IMR-90 (cell line): Measurements from ENCODE around the gene SYCE3. TPM values are rescaled to one million over a fixed set of nuclear protein-coding genes. Genes with fewer than 3 reads are reported as not detected.

ENCODE experiments used
- ATAC-seq: fragments of 200-7000 bp; cut with Tn5 transposase; 2 replicates; pipeline ENCODE4 v1.9.1; 2020; ENCODE audit warnings: low read depth, mild to moderate bottlenecking, moderate library complexity
- BruUV-seq: library from RNA; stranded (reverse); fragments of 400-500 nt; replicated peaks from 2 replicates; lab custom pipeline; 2021; lab: Mats Ljungman, UMichigan
- CTCF ChIA-PET: fragments of 300-600 bp; formaldehyde crosslinking; extraction: SDS; loops from one replicate; lab custom pipeline; 2021; ENCODE audit warnings: antibody characterized with exemption; lab: Yijun Ruan, JAX
- POLR2A ChIA-PET: fragments of 300-600 bp; sonication (Branson Sonifier 250); formaldehyde crosslinking; loops from one replicate; lab custom pipeline; 2022; ENCODE audit warnings: antibody characterized with exemption; ENCODE audit not compliant: unreplicated experiment; lab: Charles Lee
- DNase-seq: peaks from one replicate; pipeline ENCODE4 v3.0.0; 2013
- H2AFZ ChIP-seq: replicated peaks from 2 replicates; pipeline ENCODE3; 2013; ENCODE audit warnings: low read length, mild to moderate bottlenecking; ENCODE audit not compliant: poor library complexity
- H2AK5ac ChIP-seq: 2 replicates; pipeline ENCODE4 v1.6.1; 2013; ENCODE audit warnings: low read depth, low read length, inconsistent platforms
- H2AK9ac ChIP-seq: replicated peaks from 2 replicates; pipeline ENCODE3; 2013; ENCODE audit warnings: mild to moderate bottlenecking, low read depth, low read length, moderate library complexity; ENCODE audit not compliant: poor library complexity
- H2BK120ac ChIP-seq: 2 replicates; pipeline ENCODE4 v1.6.1; 2013; ENCODE audit warnings: low read depth, low read length, inconsistent platforms
- H2BK15ac ChIP-seq: 3 replicates; pipeline ENCODE4 v1.6.1; 2013; ENCODE audit warnings: low read depth, low read length, inconsistent platforms
- H2BK20ac ChIP-seq: 2 replicates; pipeline ENCODE4 v1.6.1; 2013; ENCODE audit warnings: low read depth, mild to moderate bottlenecking, inconsistent platforms, low read length, moderate library complexity
- H2BK5ac ChIP-seq: 2 replicates; pipeline ENCODE4 v1.6.1; 2013; ENCODE audit warnings: mild to moderate bottlenecking, low read depth, low read length, inconsistent platforms; ENCODE audit not compliant: poor library complexity, severe bottlenecking
- H3K14ac ChIP-seq: replicated peaks from 2 replicates; pipeline ENCODE4 v1.6.1; 2013; ENCODE audit warnings: low read depth, low read length, inconsistent platforms
- H3K18ac ChIP-seq: 2 replicates; pipeline ENCODE4 v1.6.1; 2013; ENCODE audit warnings: low read depth, low read length, control low read depth
- H3K23ac ChIP-seq: 2 replicates; pipeline ENCODE4 v1.6.1; 2013; ENCODE audit warnings: low read depth, low read length, inconsistent platforms
- H3K27ac ChIP-seq: 2 replicates; pipeline ENCODE4 v1.5.1; 2013; ENCODE audit warnings: mild to moderate bottlenecking, control low read depth, low read length; ENCODE audit not compliant: insufficient read depth
- H3K27me3 ChIP-seq: 2 replicates; pipeline ENCODE4 v1.6.1; 2013; ENCODE audit warnings: low read length; ENCODE audit not compliant: control insufficient read depth, insufficient read depth
- H3K36me3 ChIP-seq: 2 replicates; pipeline ENCODE4 v1.6.1; 2013; ENCODE audit warnings: low read length, mixed read lengths; ENCODE audit not compliant: control insufficient read depth, insufficient read depth
- H3K4ac ChIP-seq: 2 replicates; pipeline ENCODE4 v1.6.1; 2013; ENCODE audit warnings: low read depth, low read length, inconsistent platforms
- H3K4me1 ChIP-seq: 2 replicates; pipeline ENCODE4 v1.6.1; 2013; ENCODE audit warnings: low read length, mixed read lengths; ENCODE audit not compliant: control insufficient read depth, insufficient read depth
- H3K4me2 ChIP-seq: 2 replicates; pipeline ENCODE4 v1.6.1; 2013; ENCODE audit warnings: low read depth, mild to moderate bottlenecking, control low read depth, low read length, moderate library complexity
- H3K4me3 ChIP-seq: 2 replicates; pipeline ENCODE4 v1.5.1; 2013; ENCODE audit warnings: low read depth, mild to moderate bottlenecking, control low read depth, low read length, moderate library complexity; ENCODE audit not compliant: insufficient read depth
- H3K56ac ChIP-seq: 2 replicates; pipeline ENCODE4 v1.6.1; 2013; ENCODE audit warnings: low read length, inconsistent platforms; ENCODE audit not compliant: insufficient read depth; ENCODE audit errors: extremely low read depth
- H3K79me1 ChIP-seq, 2 experiments: 2 replicates each; pipeline ENCODE4 v1.6.1; 2013; ENCODE audit warnings: low read length in 2 of 2, inconsistent platforms in 1 of 2, low read depth in 1 of 2
- H3K9ac ChIP-seq: 2 replicates; pipeline ENCODE4 v1.6.1; 2013; ENCODE audit warnings: low read depth, low read length, control low read depth
- H3K9me1 ChIP-seq: 2 replicates; pipeline ENCODE4 v1.6.1; 2013; ENCODE audit warnings: low read length, inconsistent platforms; ENCODE audit not compliant: insufficient read depth
- H3K9me3 ChIP-seq: 2 replicates; pipeline ENCODE4 v1.6.1; 2013; ENCODE audit warnings: low read length; ENCODE audit not compliant: control insufficient read depth, insufficient read depth
- H4K20me1 ChIP-seq: 2 replicates; pipeline ENCODE4 v1.6.1; 2013; ENCODE audit warnings: low read length, inconsistent platforms; ENCODE audit not compliant: insufficient read depth
- H4K5ac ChIP-seq: 2 replicates; pipeline ENCODE4 v1.6.1; 2013; ENCODE audit warnings: mild to moderate bottlenecking, low read depth, low read length, control low read depth
- H4K8ac ChIP-seq, 2 experiments: 2 replicates each; pipeline ENCODE4 v1.6.1; 2013; ENCODE audit warnings: low read depth in 2 of 2, low read length in 2 of 2, control low read depth in 1 of 2, inconsistent platforms in 1 of 2
- H4K91ac ChIP-seq: 2 replicates; pipeline ENCODE4 v1.6.1; 2013; ENCODE audit warnings: low read depth, low read length, inconsistent platforms; ENCODE audit not compliant: insufficient read depth
- BHLHE40 ChIP-seq: fragments of 150-350 bp; IDR thresholded peaks from 2 replicates; pipeline ENCODE4 v1.6.1; 2016; ENCODE audit warnings: mild to moderate bottlenecking, low read depth, low read length
- CEBPB ChIP-seq: IDR thresholded peaks from 2 replicates; pipeline ENCODE4 v1.6.1; 2012; ENCODE audit warnings: low read depth, low read length, improper control_type of control experiment
- CHD1 ChIP-seq: IDR thresholded peaks from 2 replicates; pipeline ENCODE4 v1.6.1; 2012; ENCODE audit warnings: low read depth, low read length, improper control_type of control experiment
- MAFK ChIP-seq: IDR thresholded peaks from 2 replicates; pipeline ENCODE4 v1.6.1; 2012; ENCODE audit warnings: low read depth, low read length, improper control_type of control experiment
- MAZ ChIP-seq: IDR thresholded peaks from 2 replicates; pipeline ENCODE4 v1.6.1; 2012; ENCODE audit warnings: low read depth, mild to moderate bottlenecking, low read length, improper control_type of control experiment, moderate library complexity, borderline replicate concordance
- MXI1 ChIP-seq: IDR thresholded peaks from 2 replicates; pipeline ENCODE4 v1.6.1; 2012; ENCODE audit warnings: low read depth, mild to moderate bottlenecking, low read length, moderate library complexity, borderline replicate concordance
- NFE2L2 ChIP-seq: fragments of 150-350 bp; IDR thresholded peaks from 2 replicates; pipeline ENCODE4 v1.6.1; 2016; ENCODE audit warnings: low read depth, mild to moderate bottlenecking, low read length
- RAD21 ChIP-seq: IDR thresholded peaks from 2 replicates; pipeline ENCODE4 v1.6.1; 2012; ENCODE audit warnings: low read length, improper control_type of control experiment
- RFX5 ChIP-seq: IDR thresholded peaks from 2 replicates; pipeline ENCODE4 v1.8.0; 2012; ENCODE audit warnings: low read depth, mild to moderate bottlenecking, low read length, moderate library complexity
- WGBS, 2 experiments: methylation state at CpG; one replicate each; pipeline versions ENCODE4 v1.1.5 to v1.1.7; 2013; ENCODE audit warnings: missing lambda C conversion rate in 2 of 2; ENCODE audit not compliant: insufficient read length in 1 of 2; ENCODE audit errors: extremely low coverage in 2 of 2; 5-methylcytosine and 5-hydroxymethylcytosine counted together
- dilution Hi-C: fragments of 300-500 bp; cut with HindIII; formaldehyde crosslinking; loops from one replicate; pipeline ENCODE4 v1.14.3; 2018; ENCODE audit warnings: low sequenced_read_pairs; ENCODE audit not compliant: unreplicated experiment
- in situ Hi-C: fragments of 300-500 bp; cut with MboI; formaldehyde crosslinking; loops from 3 replicates; pipeline ENCODE4 v1.14.3; 2019; ENCODE audit warnings: low sequenced_read_pairs, inconsistent platforms, mixed read lengths
- intact Hi-C: fragments of 100-400 bp; cut with micrococcal nuclease; formaldehyde crosslinking; loops from 2 replicates; pipeline ENCODE4 v1.10.0; 2022
- polyA plus RNA-seq, 3 experiments: library from polyadenylated mRNA; depleted of rRNA; stranded (reverse); fragments of >200 nt; gene quantifications; 2 replicates each; pipeline ENCODE4 v1.2.3, GENCODE V29; 2012; ENCODE audit warnings: low replicate concordance in 1 of 3
- total RNA-seq: library from RNA; depleted of rRNA; stranded (reverse); fragments of >200 nt; gene quantifications from 2 replicates; pipeline ENCODE4 v1.2.3, GENCODE V29; 2012
- TF ChIP-seq, protein P1 (sequence below): conservative IDR thresholded peaks from 2 replicates; pipeline ENCODE4 v1.5.1; 2012; ENCODE audit warnings: mild to moderate bottlenecking, low read depth, low read length, improper control_type of control experiment
- TF ChIP-seq, protein P2 (sequence below): fragments of 150-350 bp; IDR thresholded peaks from 2 replicates; pipeline ENCODE4 v1.6.1; 2016; ENCODE audit warnings: low read depth, mild to moderate bottlenecking, low read length, moderate library complexity, borderline replicate concordance
- TF ChIP-seq, protein P3 (sequence below): fragments of 150-350 bp; IDR thresholded peaks from 2 replicates; pipeline ENCODE4 v1.6.1; 2017; ENCODE audit warnings: mild to moderate bottlenecking, antibody characterized with exemption, low read length, low read depth

SYCE3 gene
- total and polyA plus RNA-seq, 2 of the 4 experiments (the other 2 are of a cell fraction): not detected

DNA sequence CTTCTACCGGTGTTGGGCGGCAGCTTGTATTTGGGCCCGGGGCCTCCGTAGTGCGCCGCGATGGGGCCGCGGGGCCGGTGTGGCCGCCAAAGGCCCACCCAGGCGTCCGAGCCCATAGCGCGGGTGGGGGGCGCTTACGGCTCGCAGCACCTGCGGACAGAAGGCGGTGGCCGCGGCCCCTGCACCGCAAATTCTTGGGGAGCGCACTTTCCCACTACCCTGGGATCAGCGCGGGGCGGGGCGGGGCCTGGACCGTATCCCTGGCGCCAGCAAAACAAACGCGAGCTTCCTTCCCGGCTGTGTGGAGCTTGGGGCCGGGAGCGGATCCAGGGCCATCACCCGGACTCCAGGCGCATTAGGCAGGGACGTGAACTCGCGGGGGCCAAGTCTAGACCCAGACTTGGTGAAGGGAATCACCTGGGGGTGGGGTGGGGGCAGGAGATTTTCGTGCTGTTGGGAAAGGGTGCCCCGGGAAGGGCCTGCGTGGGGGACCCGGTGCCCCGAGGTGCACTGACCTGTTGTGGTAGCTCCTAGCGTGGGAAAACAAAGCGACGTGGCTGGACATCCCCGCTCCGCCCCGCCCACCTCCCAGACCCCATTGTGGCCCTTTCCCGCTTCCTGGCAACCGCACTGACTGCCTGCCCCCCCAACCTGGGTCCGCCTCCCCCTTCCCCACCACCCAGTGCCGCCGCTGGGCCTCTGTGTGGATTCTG is 30.6 kb downstream of the SYCE3 start (continued):
- TF ChIP-seq NFE2L2 (no peak), MAFK (no peak)

DNA sequence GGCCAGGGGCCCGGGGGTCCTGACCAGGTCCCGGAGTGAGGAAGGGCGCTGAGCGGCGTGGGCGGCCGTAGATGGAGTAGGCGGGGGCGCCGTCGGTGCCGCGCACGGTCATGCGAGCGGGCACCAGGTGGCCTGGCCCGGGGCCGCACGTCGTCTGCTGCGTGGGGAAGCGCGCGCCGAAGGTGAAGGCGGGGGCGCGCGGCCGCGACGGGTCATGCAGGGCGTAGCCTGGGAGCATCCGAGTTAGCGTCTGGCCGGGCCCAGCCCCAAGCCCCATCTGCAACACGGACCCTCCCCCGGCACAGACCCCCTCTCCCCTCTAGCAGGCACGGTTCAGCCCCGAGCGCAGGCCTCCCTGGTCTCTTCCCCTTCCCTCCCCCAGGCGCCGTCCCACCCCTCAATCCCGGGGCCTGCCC is 31.2 kb downstream of the SYCE3 start:
- Histone ChIP-seq H3K36me3 (no peaks in the 10 kb centered on the region), H3K27me3 (peaks cover 5% of the 10 kb centered on the region; the same call in 1 of the 2 replicates), H2BK120ac (no peak overlapping the region), H4K20me1 (no peaks in the 10 kb centered on the region), H2AFZ (peak overlapping the region; percentile 81), H2BK15ac (no peak overlapping the region), H4K8ac (peak overlapping the region in 1 of 2 experiments; percentile 91; a peak in 2 of 4 replicates), H2BK5ac (no peak overlapping the region), H3K56ac (no peak overlapping the region), H3K23ac (no peak overlapping the region), H3K9me1 (peaks cover 13% of the 10 kb centered on the region; the same call in 1 of the 2 replicates), H4K5ac (no peak overlapping the region), H2AK9ac (peak overlapping the region; percentile 50), H3K9ac (no peak overlapping the region), H4K91ac (no peak overlapping the region; the same call in 1 of the 2 replicates), H2BK20ac (no peak overlapping the region), H3K14ac (no peak overlapping the region), H3K4me1 (peaks cover 18% of the 10 kb centered on the region), H3K4me3 (peak overlapping the region; percentile 39), H3K79me1 (peaks cover 4 to 18% of the 10 kb centered on the region in 2 experiments; a peak in 2 of 4 replicates), H3K4me2 (peak overlapping the region; percentile 69), H3K4ac (0 out of 2 replicates have a peak overlapping the region, but pooled peaks have one; percentile 15), H3K9me3 (no peaks in the 10 kb centered on the region), H3K27ac (no peak overlapping the region), H2AK5ac (peak overlapping the region; percentile 31), H3K18ac (no peak overlapping the region)
- 5% methylated on average over 8 of the region's 44 CpGs; no CpG with 5 or more reads in 1 of the 2 experiments for WGBS, 2 experiments
- POLR2A ChIA-PET: no interaction called here
- dilution Hi-C loops: no loop called here
- intact Hi-C loops: no loop called here
- in situ Hi-C loops: no loop called here
- DNase-seq: no peak
- no TSS peak for BruUV-seq
- CTCF ChIA-PET: no interaction called here
- ATAC-seq: peak; percentile 4
- TF ChIP-seq NFE2L2: no peak
- no peak for TF ChIP-seq MXI1
- TF ChIP-seq, protein P1, sequence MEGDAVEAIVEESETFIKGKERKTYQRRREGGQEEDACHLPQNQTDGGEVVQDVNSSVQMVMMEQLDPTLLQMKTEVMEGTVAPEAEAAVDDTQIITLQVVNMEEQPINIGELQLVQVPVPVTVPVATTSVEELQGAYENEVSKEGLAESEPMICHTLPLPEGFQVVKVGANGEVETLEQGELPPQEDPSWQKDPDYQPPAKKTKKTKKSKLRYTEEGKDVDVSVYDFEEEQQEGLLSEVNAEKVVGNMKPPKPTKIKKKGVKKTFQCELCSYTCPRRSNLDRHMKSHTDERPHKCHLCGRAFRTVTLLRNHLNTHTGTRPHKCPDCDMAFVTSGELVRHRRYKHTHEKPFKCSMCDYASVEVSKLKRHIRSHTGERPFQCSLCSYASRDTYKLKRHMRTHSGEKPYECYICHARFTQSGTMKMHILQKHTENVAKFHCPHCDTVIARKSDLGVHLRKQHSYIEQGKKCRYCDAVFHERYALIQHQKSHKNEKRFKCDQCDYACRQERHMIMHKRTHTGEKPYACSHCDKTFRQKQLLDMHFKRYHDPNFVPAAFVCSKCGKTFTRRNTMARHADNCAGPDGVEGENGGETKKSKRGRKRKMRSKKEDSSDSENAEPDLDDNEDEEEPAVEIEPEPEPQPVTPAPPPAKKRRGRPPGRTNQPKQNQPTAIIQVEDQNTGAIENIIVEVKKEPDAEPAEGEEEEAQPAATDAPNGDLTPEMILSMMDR: no peak
- TF ChIP-seq BHLHE40: no peak
- no peak for TF ChIP-seq MAFK
- TF ChIP-seq RFX5: no peak
- no peak for TF ChIP-seq CHD1
- TF ChIP-seq, protein P2, sequence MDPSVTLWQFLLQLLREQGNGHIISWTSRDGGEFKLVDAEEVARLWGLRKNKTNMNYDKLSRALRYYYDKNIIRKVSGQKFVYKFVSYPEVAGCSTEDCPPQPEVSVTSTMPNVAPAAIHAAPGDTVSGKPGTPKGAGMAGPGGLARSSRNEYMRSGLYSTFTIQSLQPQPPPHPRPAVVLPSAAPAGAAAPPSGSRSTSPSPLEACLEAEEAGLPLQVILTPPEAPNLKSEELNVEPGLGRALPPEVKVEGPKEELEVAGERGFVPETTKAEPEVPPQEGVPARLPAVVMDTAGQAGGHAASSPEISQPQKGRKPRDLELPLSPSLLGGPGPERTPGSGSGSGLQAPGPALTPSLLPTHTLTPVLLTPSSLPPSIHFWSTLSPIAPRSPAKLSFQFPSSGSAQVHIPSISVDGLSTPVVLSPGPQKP: no peak
- no peak for TF ChIP-seq CEBPB
- no peak for TF ChIP-seq RAD21
- TF ChIP-seq, protein P3, sequence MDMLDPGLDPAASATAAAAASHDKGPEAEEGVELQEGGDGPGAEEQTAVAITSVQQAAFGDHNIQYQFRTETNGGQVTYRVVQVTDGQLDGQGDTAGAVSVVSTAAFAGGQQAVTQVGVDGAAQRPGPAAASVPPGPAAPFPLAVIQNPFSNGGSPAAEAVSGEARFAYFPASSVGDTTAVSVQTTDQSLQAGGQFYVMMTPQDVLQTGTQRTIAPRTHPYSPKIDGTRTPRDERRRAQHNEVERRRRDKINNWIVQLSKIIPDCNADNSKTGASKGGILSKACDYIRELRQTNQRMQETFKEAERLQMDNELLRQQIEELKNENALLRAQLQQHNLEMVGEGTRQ: no peak
- no peak for TF ChIP-seq MAZ
